A673 (cell line): ENCODE data around the gene XIRP1. TPM values are rescaled to one million over a fixed set of nuclear protein-coding genes. Genes with fewer than 3 reads are reported as not detected.

Source experiments
- BruUV-seq: library from RNA; stranded (reverse); fragments of 400-500 nt; replicated peaks from 2 replicates; lab custom pipeline; 2021; lab: Mats Ljungman, UMichigan
- CTCF ChIA-PET: fragments of 300-600 bp; sonication (Branson Sonifier 250); formaldehyde crosslinking; loops from one replicate; lab custom pipeline; 2022; ENCODE audit warnings: antibody characterized with exemption; lab: Charles Lee
- POLR2A ChIA-PET: fragments of 300-600 bp; sonication (Branson Sonifier 250); formaldehyde crosslinking; loops from one replicate; lab custom pipeline; 2022; ENCODE audit warnings: antibody characterized with exemption; ENCODE audit not compliant: low non-redundant PET; lab: Charles Lee
- DNase-seq: peaks from one replicate; pipeline ENCODE4 v3.0.0-alpha.2; 2015; ENCODE audit warnings: low spot score
- H3K27ac ChIP-seq: fragments of 200-600 bp; sonication (generic); 2 replicates; pipeline ENCODE4 v1.5.1; 2016; ENCODE audit warnings: mixed run types, low read depth, mild to moderate bottlenecking, mixed read lengths, antibody characterized with exemption, low read length; ENCODE audit not compliant: poor library complexity, severe bottlenecking
- H3K27me3 ChIP-seq: fragments of 200-600 bp; sonication (generic); replicated peaks from 2 replicates; pipeline ENCODE4 v1.6.1; 2017; ENCODE audit warnings: mixed run types, low read depth, mild to moderate bottlenecking, mixed read lengths, antibody characterized with exemption, low read length; ENCODE audit not compliant: insufficient read depth, poor library complexity
- H3K36me3 ChIP-seq: fragments of 200-600 bp; sonication (generic); 2 replicates; pipeline ENCODE4 v1.6.1; 2016; ENCODE audit warnings: mixed run types, mild to moderate bottlenecking, mixed read lengths, antibody characterized with exemption, low read length; ENCODE audit not compliant: insufficient read depth, poor library complexity, severe bottlenecking
- H3K4me1 ChIP-seq: fragments of 200-600 bp; sonication (generic); 2 replicates; pipeline ENCODE4 v1.6.1; 2017; ENCODE audit warnings: mixed run types, mild to moderate bottlenecking, mixed read lengths, antibody characterized with exemption, low read length; ENCODE audit not compliant: insufficient read depth, poor library complexity, severe bottlenecking
- H3K4me3 ChIP-seq: fragments of 200-600 bp; sonication (generic); 2 replicates; pipeline ENCODE4 v1.5.1; 2016; ENCODE audit warnings: low read depth, mixed run types, mild to moderate bottlenecking, mixed read lengths, low read length; ENCODE audit not compliant: poor library complexity, severe bottlenecking
- H3K9me3 ChIP-seq: fragments of 200-600 bp; sonication (generic); 2 replicates; pipeline ENCODE4 v1.6.1; 2016; ENCODE audit warnings: mixed run types, low read depth, mild to moderate bottlenecking, mixed read lengths, antibody characterized with exemption, low read length; ENCODE audit not compliant: poor library complexity, severe bottlenecking
- CTCF ChIP-seq: fragments of 300-800, 200-600 bp; sonication (generic); conservative IDR thresholded peaks from 2 replicates; pipeline ENCODE4 v1.5.1; 2017; ENCODE audit warnings: low read depth, mild to moderate bottlenecking, antibody characterized with exemption, low read length, moderate library complexity, mixed read lengths
- EZH2 ChIP-seq: fragments of 200-600 bp; sonication (generic); IDR thresholded peaks from 2 replicates; pipeline ENCODE4 v1.6.1; 2017; ENCODE audit warnings: borderline replicate concordance, low read depth, mild to moderate bottlenecking, mixed read lengths, antibody characterized with exemption, low read length; ENCODE audit not compliant: poor library complexity, severe bottlenecking
- intact Hi-C: fragments of 100-400 bp; cut with micrococcal nuclease; formaldehyde crosslinking; loops from one replicate; pipeline ENCODE4 v1.10.0; 2022; ENCODE audit not compliant: unreplicated experiment
- total RNA-seq: library from RNA; stranded (reverse); gene quantifications from 2 replicates; pipeline ENCODE4 v1.2.3, GENCODE V29; 2021

Gene XIRP1
- total RNA-seq, 1 experiment from 2014 or later, result not detected

DNA sequence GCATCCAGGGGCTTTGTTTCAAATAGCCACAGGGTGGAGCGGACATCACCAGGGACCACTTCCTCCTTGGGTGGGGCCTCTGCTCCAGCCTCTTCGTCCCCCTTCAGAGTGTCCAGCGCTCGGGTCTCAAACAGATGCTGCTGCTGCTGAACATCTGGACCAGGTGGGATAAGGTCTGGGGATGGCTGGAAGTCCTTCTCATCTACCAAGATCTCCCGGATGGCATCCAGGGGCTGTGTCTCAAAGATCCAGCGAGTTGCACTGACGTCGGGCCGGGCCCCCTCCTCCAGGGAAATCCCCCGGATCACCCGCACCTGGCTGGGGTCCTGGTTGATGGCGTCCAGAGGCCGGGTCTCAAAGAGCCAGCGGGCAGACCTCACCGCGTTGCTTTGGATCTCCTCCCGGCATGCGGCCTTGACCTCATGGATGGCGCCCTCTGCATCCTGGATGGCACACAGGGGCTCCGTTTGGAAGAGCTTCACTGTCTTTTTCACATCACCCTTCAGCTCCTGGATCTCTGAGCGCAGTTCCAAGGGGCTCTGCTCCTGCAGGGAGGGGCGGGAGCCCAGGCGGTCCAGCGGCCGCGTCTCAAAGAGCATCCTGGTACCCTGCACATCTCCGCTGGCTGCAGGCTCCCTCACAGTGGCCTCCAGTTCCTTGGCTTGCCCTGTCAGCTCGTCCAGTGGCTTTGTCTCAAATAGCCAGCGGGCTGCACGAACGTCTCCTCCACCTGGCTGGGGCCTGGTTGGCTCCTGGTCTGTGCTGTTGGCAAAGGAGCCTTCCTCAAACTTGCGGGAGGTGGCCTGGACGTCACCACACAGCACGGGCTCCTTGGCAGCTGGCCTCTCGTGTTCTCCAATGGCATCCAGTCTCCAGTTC lies 3.9 kb downstream of the XIRP1 start:
- no TSS peak for BruUV-seq
- Histone ChIP-seq H3K9me3 (no peaks in the 10 kb centered on the region), H3K4me1 (no peaks in the 10 kb centered on the region), H3K27me3 (no peaks in the 10 kb centered on the region), H3K4me3 (no peak overlapping the region), H3K36me3 (no peaks in the 10 kb centered on the region), H3K27ac (no peak overlapping the region)
- CTCF ChIA-PET, result interaction anchor here (0.8 to 2.2 kb wide), 2 partner anchors 100 kb away, joined by 3 to 15 read pairs; no protein-coding TSS in a partner anchor
- no peak for DNase-seq
- no peak for TF ChIP-seq CTCF
- no peak for TF ChIP-seq EZH2
- POLR2A ChIA-PET, result no interaction called here
- intact Hi-C loops, result loop anchor here (10.0 kb wide), 1 partner anchor 84 kb away; the partner anchor contains the start of genes GORASP1 and TTC21A

DNA sequence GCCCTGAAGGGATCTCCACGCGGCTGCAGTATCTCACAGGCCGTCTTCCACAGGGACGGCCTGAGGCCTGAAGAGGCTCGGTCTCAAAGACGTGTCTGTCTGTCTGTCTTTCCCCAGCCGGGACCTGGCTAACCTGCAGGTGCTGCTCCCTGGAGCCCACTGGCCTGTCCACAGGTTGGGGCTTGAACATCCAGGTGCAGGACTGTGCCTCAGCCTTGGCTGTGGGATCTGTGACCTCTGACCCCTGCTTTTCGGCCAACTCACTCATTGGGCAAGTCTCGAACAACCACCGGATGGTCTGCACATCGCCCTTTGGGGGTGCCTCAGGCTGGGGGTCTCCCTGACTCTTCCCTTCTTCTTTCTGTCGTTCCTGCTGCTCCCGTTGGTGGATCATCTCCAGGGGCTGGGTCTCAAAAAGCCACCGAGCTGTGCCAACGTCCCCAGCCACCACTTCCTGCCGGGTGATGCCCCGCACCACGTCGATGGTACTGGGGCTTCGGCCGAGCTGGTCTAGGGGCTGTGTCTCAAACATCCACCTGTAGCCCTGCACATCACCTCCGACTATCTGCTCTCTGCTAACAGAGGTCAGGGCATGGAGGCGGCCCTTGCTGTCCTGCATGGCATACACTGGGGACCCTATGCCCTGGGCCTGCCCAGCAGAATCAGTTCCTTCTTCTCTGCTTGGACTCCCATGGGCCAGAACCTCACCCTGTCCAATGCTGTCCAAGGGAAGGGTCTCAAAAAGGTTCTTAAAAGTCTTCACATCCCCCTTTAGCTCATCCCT lies 4.8 kb downstream of the XIRP1 start:
- no peaks in the 10 kb centered on the region for H3K4me1 ChIP-seq
- TF ChIP-seq EZH2 (no peak), CTCF (no peak)
- ChIA-PET CTCF (interaction anchor here (0.8 kb wide), 1 partner anchor 101 kb away, joined by 3 read pairs; no protein-coding TSS in a partner anchor), POLR2A (no interaction called here)
- no peaks in the 10 kb centered on the region for H3K27me3 ChIP-seq
- no TSS peak for BruUV-seq
- no peaks in the 10 kb centered on the region for H3K36me3 ChIP-seq
- H3K9me3 ChIP-seq, result no peaks in the 10 kb centered on the region
- intact Hi-C loops, result loop anchor here (10.0 kb wide), 1 partner anchor 83 kb away; the partner anchor contains the start of genes GORASP1 and TTC21A
- DNase-seq, result no peak
- H3K4me3 ChIP-seq, result no peak overlapping the region
- no peak overlapping the region for H3K27ac ChIP-seq

DNA sequence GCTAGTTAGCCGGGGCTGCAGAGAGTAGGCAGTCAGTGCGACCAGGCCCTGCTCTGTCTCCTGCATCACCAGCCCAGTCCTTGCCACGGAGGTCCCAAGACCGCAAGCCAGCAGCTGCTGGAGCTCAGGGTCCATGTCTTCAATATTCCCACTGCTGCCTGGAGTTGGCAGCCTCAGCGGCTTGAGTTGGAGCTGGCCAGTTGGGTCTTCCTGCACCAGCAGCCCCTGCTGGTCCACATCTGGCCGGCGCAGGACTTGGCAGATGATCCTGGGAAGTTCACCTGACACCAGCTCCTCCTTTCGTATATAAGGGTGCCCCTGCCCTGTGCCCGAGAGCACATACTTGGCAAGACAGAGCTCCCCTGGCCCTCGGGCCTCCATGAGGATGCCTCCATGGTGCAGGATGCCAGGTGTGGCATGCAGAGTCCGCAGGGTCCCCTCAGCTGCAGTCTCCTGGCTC lies 5.7 kb downstream of the XIRP1 start:
- intact Hi-C loops, result loop anchor here (10.0 kb wide), 1 partner anchor 82 kb away; the partner anchor contains the start of genes GORASP1 and TTC21A
- Histone ChIP-seq H3K36me3 (no peaks in the 10 kb centered on the region), H3K27ac (no peak overlapping the region), H3K27me3 (no peaks in the 10 kb centered on the region), H3K9me3 (no peaks in the 10 kb centered on the region), H3K4me3 (no peak overlapping the region), H3K4me1 (no peaks in the 10 kb centered on the region)
- POLR2A ChIA-PET, result no interaction called here
- DNase-seq, result no peak
- no peak for TF ChIP-seq EZH2
- TF ChIP-seq CTCF, result no peak
- CTCF ChIA-PET, result no interaction called here
- BruUV-seq, result no TSS peak
